Suppressor macrophage treated with lipopolysaccharide for 4 hours (primary cell): ENCODE results near the gene MICU1.

Source experiments
- DNase-seq: peaks from one replicate; pipeline ENCODE4 v3.0.0-alpha.2; 2020

The MICU1 gene

GRCh38 chr10:72322280-72323058, 303.4 kb downstream of the MICU1 start:
- no peak for DNase-seq

DNA sequence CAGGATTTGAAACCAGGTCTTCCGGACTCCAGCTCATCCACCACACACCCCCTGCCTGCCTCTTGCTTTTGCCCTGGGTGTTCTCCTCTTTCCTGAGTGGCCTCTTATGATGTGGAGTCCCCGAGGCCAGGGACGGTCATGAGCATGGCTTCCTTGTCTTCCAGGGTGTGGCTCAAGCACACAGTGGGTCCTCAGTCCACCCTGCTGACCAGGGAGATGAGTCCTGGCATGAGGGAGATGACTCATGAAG, 303.9 kb downstream of the MICU1 start:
- DNase-seq: peak; percentile 75

GRCh38 chr10:72321248-72322029, 304.4 kb downstream of the MICU1 start:
- no peak for DNase-seq

DNA sequence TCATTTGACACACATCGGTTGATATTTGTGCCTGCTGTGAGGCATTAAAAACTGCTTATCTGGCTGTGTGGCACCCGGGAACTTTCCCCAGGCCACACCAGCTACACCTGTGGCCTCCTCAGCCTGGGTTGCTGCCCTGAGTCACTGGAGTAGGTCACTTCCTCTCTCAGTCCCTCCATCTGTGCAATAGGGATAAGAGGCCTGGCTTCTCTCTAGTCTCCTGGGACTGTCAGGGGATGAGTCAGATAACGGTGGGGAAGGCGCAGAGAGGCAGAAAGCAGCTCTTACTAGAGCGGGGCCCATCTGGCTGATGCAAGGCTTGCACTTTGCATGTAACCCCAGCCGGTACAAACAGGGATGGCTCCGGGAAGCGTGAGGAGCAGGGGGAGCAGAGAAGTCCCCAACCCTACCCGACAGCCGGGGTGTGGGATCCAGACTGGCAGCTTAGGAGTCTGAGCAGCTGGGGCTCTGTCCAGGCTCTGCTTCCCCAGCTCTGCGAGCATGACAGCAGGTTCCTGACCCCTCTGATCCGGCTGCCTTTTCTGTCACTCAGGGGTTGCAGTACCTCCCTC, 305.1 kb downstream of the MICU1 start:
- peak; percentile 96 for DNase-seq

DNA sequence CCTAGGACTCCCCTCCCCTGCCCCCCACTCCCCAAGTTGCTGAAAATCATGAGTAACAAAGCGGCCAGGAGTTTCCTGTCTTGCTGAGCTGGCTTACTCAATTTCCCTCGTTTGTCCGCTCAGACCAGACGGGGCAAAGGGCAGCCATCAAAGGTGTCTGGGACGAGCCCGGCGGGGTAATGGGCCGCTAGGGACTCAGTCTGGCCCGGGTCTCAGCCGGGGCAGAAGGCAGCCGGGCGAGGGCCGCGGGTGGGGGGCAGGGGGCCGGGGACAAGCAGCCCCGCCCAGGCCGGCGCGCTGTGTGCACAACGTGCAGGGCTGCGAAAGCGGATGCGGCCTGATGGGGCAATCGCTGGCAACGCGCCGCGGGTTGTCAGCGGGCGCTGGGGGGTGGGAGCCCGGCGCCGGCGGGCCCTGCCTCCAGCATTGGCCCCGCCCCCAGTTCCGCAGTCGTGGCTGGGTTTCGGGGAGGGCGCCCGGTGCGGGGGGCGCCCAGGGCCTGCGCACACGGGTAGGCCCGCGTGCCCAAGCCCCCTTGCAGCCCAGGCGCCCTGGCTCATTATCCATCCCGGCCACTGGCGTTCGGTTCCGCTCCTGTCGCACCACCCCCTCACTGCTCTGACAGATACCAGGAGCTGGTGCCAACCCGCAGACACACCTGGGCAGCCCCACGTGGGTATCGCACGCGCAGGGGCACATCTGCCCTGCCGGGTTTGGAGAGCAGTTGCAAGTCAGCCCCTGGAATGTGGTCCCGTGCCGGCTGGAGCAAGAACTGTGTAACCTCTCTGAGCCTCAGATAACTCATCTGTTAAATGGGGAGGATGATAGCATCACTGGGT, 306.2 kb downstream of the MICU1 start:
- peak; percentile 96 for DNase-seq

- no peak for DNase-seq
Measured at GRCh38 chr10:72318418-72319262, 307.2 kb downstream of the MICU1 start.
